A549 (cell line): Measurements from ENCODE around the gene SPEN.

ENCODE experiments used
- CTCF ChIP-seq: fragments of >200 bp; sonication (Bioruptor Twin); formaldehyde crosslinking; IDR thresholded peaks from 3 replicates; pipeline ENCODE4 v1.5.1; 2016
- POLR2A ChIP-seq: IDR thresholded peaks from 2 replicates; pipeline ENCODE4 v1.6.1; 2012; ENCODE audit warnings: mild to moderate bottlenecking, low read length

GRCh38 chr1:15885269-15885668, 37.8 kb downstream of the SPEN start:
- TF ChIP-seq CTCF (no peak), POLR2A (no peak)
